AG04450 (cell line): ENCODE data around the gene ATXN1. TPM values are rescaled to one million over a fixed set of nuclear protein-coding genes. Genes with fewer than 3 reads are reported as not detected.

Experiments used
- CTCF ChIA-PET: fragments of 300-600, 350-600 bp; formaldehyde crosslinking; extraction: SDS; loops from one replicate; lab custom pipeline; 2022; ENCODE audit warnings: antibody characterized with exemption, inconsistent platforms; lab: Charles Lee
- POLR2A ChIA-PET: fragments of 350-600 bp; formaldehyde crosslinking; extraction: SDS; loops from one replicate; lab custom pipeline; 2021; ENCODE audit warnings: antibody characterized with exemption, inconsistent platforms; lab: Yijun Ruan, JAX
- DNase-seq: peaks from one replicate; pipeline ENCODE4 v3.0.0-alpha.2; 2011; ENCODE audit warnings: low read depth, low spot score
- H3K27ac ChIP-seq: one replicate; pipeline ENCODE4 v1.5.1; 2012; ENCODE audit warnings: low read depth, low read length, control low read depth
- H3K27me3 ChIP-seq: one replicate; pipeline ENCODE4 v1.6.0; 2012; ENCODE audit warnings: low read length; ENCODE audit not compliant: control insufficient read depth, insufficient read depth
- H3K4me3 ChIP-seq: 2 replicates; pipeline ENCODE4 v1.5.1; 2011; ENCODE audit warnings: mild to moderate bottlenecking, low read depth, low read length, control low read depth
- H3K9me3 ChIP-seq: 2 replicates; pipeline ENCODE4 v1.5.1; 2012; ENCODE audit warnings: low read length; ENCODE audit not compliant: control insufficient read depth, insufficient read depth
- polyA plus RNA-seq: library from polyadenylated mRNA; depleted of rRNA; stranded (reverse); fragments of >200 nt; gene quantifications from 2 replicates; pipeline ENCODE4 v1.2.3, GENCODE V29; 2011
- TF ChIP-seq, protein P1 (sequence below): IDR thresholded peaks from 2 replicates; pipeline ENCODE4 v1.5.1; 2011; ENCODE audit warnings: low read depth, low read length, control low read depth, inconsistent platforms

The ATXN1 gene
- polyA plus RNA-seq, 1 experiment: 12.6 TPM

DNA sequence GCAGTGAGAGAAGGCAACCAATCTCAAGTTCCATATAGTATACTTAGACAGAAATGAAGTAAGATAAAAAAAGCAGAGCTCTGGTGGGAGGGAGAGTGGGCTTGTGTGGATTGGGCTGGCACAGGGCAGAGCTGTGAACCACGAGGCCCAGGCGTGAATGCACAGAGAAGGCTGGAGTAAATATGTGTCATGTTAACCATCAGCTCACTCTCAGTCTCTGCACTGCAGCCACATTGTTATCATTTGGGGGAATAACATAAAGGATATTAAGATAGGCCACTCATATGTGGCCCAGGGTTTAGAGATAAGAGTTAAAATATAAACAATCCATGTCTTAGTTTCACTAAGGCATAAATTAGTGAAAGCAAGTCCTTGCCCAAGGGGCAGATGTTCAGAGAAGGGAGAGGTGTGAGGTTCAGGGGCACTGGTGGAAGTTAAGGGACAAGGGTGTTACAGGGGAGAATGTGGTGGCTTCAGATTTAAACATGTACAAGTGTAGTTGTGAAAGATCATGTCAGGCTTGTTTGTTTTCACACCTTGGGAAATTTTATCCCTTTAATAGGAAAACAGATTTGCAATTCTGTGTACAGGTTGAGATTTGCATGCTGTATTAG is 508.5 kb downstream of the ATXN1 start:
- Histone ChIP-seq H3K9me3 (no peaks in the 10 kb centered on the region), H3K27me3 (no peaks in the 10 kb centered on the region), H3K4me3 (no peak overlapping the region), H3K27ac (no peak overlapping the region)
- ChIA-PET CTCF (no interaction called here), POLR2A (no interaction called here)
- TF ChIP-seq, protein P1, sequence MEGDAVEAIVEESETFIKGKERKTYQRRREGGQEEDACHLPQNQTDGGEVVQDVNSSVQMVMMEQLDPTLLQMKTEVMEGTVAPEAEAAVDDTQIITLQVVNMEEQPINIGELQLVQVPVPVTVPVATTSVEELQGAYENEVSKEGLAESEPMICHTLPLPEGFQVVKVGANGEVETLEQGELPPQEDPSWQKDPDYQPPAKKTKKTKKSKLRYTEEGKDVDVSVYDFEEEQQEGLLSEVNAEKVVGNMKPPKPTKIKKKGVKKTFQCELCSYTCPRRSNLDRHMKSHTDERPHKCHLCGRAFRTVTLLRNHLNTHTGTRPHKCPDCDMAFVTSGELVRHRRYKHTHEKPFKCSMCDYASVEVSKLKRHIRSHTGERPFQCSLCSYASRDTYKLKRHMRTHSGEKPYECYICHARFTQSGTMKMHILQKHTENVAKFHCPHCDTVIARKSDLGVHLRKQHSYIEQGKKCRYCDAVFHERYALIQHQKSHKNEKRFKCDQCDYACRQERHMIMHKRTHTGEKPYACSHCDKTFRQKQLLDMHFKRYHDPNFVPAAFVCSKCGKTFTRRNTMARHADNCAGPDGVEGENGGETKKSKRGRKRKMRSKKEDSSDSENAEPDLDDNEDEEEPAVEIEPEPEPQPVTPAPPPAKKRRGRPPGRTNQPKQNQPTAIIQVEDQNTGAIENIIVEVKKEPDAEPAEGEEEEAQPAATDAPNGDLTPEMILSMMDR: no peak
- DNase-seq: no peak

DNA sequence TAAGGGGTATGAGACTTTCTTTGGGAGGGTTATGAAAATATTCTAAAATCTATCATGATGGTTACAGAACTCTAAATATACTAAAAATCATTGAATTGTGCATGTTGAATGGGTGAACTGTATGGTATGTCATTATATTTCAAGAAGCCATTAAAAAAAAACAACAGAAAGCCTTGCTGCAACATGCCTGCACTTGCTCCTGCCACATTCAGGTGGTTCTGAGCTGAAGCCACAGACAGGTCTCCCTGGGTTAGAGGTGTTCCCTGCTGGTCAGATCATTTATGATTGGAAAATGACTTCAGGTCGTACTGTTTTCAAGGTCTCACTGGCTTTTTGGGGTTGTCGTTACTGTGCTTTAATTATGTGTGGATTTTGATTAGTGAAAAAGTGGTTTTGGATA is 509.6 kb downstream of the ATXN1 start:
- POLR2A ChIA-PET: no interaction called here
- TF ChIP-seq, protein P1: no peak
- DNase-seq: no peak
- Histone ChIP-seq H3K9me3 (no peaks in the 10 kb centered on the region), H3K27ac (no peak overlapping the region), H3K4me3 (no peak overlapping the region), H3K27me3 (no peaks in the 10 kb centered on the region)
- CTCF ChIA-PET: no interaction called here

DNA sequence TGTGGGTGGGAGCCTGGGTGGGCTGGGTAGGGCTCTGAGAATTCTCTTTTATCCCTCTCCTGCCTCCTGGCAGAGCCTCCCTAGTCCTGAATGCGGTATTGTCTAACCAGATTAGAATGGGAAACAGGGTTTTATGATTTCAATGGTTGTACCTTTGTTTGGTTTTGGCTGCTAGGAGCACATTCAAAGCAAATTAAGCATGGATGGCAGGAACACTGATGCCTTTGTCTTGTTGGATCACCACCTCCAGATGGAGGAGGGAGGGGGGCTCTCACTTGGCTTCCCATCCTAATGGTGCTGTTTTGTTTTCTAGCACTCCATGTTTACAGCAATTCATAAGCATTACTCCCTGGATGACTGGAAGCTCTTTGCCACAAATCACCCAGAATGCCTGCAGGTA is 511.3 kb downstream of the ATXN1 start:
- TF ChIP-seq, protein P1: no peak
- H3K27me3 ChIP-seq: no peaks in the 10 kb centered on the region
- no peak overlapping the region for H3K4me3 ChIP-seq
- no peaks in the 10 kb centered on the region for H3K9me3 ChIP-seq
- ChIA-PET POLR2A (no interaction called here), CTCF (interaction anchor here (1.5 kb wide), 1 partner anchor 27 kb away, joined by 3 read pairs; no protein-coding TSS in a partner anchor)
- no peak for DNase-seq
- no peak overlapping the region for H3K27ac ChIP-seq
